Measurements from ENCODE around the gene ATG14.

GRCh38 chr14:55441286-55441685 lies 29.7 kb upstream of the ATG14 start:
- TF ChIP-seq EZH2 (IDR thresholded peaks at IDR 0.05; ENCODE audit: insufficient read depth, poor library complexity, severe bottlenecking) (no peak), EZH2phosphoT487 (IDR thresholded peaks at IDR 0.05; ENCODE audit: insufficient read depth, low read depth) (no peak)

Measured in GM23248 (cell line).